ENCODE measurements around the gene CYP3A5. TPM values are rescaled to one million over a fixed set of nuclear protein-coding genes. Genes with fewer than 3 reads are reported as not detected.

The CYP3A5 gene
- total and polyA plus RNA-seq, 2 of the 8 experiments (the other 6 are each of a cell fraction or from before 2014, with no cell fraction given) = 0.06 TPM; not detected in 1

GRCh38 chr7:99719996-99720769 lies 40.4 kb upstream of the CYP3A5 start:
- no peak overlapping the region for H3K18ac ChIP-seq (ENCODE audit: extremely low read depth, low read length)
- H3K27me3 ChIP-seq (replicated peaks in 1 of 4; ENCODE audit: control insufficient read depth in 3 of 4, extremely low read depth in 1 of 4, insufficient read depth in 3 of 4, low read length in 3 of 4) = peaks cover 0 to 1% (median 0%) of the 10 kb centered on the region in 4 experiments; a peak in 1 of 7 replicates
- no peak overlapping the region for H3K4me2 ChIP-seq (ENCODE audit: insufficient read depth in 1 of 2, low read depth in 2 of 2, low read length in 2 of 2)
- H4K8ac ChIP-seq (ENCODE audit: extremely low read depth, insufficient read depth, low read length) = no peak overlapping the region
- WGBS, 2 experiments (ENCODE audit: extremely low coverage in 1 of 2, insufficient coverage in 1 of 2, insufficient read length in 1 of 2, insufficient replicate concordance in 2 of 2, low coverage in 1 of 2, low lambda C conversion rate in 2 of 2, missing lambda C conversion rate in 1 of 2) = 93% methylated on average over 4 of the region's 4 CpGs; no CpG with 5 or more reads in 1 of the 2 experiments
- no peak overlapping the region for H2BK12ac ChIP-seq (ENCODE audit: low read depth, low read length)
- H2BK5ac ChIP-seq (ENCODE audit: low read depth, low read length) = no peak overlapping the region
- H3K9ac ChIP-seq (replicated peaks in 1 of 4; ENCODE audit: extremely low read depth in 1 of 4, low read depth in 3 of 4, low read length in 3 of 4) = no peak overlapping the region
- H3K36me3 ChIP-seq (ENCODE audit: control insufficient read depth in 2 of 4, insufficient read depth in 4 of 4, low read length in 3 of 4) = no peaks in the 10 kb centered on the region
- no peak overlapping the region for H2AFZ ChIP-seq (ENCODE audit: low read length)
- H3K14ac ChIP-seq (ENCODE audit: insufficient read length) = no peak overlapping the region
- H2BK20ac ChIP-seq (ENCODE audit: low read length) = no peak overlapping the region
- no peak overlapping the region for H2AK5ac ChIP-seq (ENCODE audit: low read depth, low read length)
- no peak for DNase-seq (ENCODE audit: low read depth in 1 of 2, low spot score in 2 of 2)
- H3K27ac ChIP-seq (ENCODE audit: low read depth, low read length) = no peak overlapping the region
- no peaks in the 10 kb centered on the region for H3K9me3 ChIP-seq (ENCODE audit: insufficient read depth in 2 of 2, low read depth in 1 of 2, low read length in 1 of 2)
- CTCF ChIA-PET (ENCODE audit: partially characterized antibody) = no interaction called here
- no peak overlapping the region for H4K91ac ChIP-seq (replicated peaks; ENCODE audit: insufficient read length, low read length)
- no peak overlapping the region for H4K5ac ChIP-seq (ENCODE audit: insufficient read length, low read depth, low read length)
- no peaks in the 10 kb centered on the region for H3K79me1 ChIP-seq (ENCODE audit: low read depth, low read length)
- POLR2A ChIA-PET (ENCODE audit: partially characterized antibody) = no interaction called here
- H3K4me1 ChIP-seq (replicated peaks in 1 of 4; ENCODE audit: control insufficient read depth in 3 of 4, insufficient read depth in 4 of 4, low read length in 3 of 4) = no peaks in the 10 kb centered on the region
- H3K4me3 ChIP-seq (ENCODE audit: extremely low read depth in 1 of 4, insufficient read depth in 2 of 4, low read depth in 3 of 4, low read length in 4 of 4) = no peak overlapping the region
- no peak for FAIRE-seq
- no peak overlapping the region for H3K56ac ChIP-seq (replicated peaks; ENCODE audit: insufficient read length, low read depth, low read length)
- H2BK120ac ChIP-seq (replicated peaks; ENCODE audit: low read depth, low read length) = no peak overlapping the region
- no peak overlapping the region for H2BK15ac ChIP-seq (ENCODE audit: low read length)
- no peaks in the 10 kb centered on the region for H3K79me2 ChIP-seq (ENCODE audit: control insufficient read depth in 1 of 2, insufficient read depth in 2 of 2, low read length in 2 of 2)
- no peaks in the 10 kb centered on the region for H3K23me2 ChIP-seq (ENCODE audit: low read depth, low read length)
- H3K23ac ChIP-seq (ENCODE audit: insufficient read length) = no peak overlapping the region
- no peak overlapping the region for H3K4ac ChIP-seq (replicated peaks; ENCODE audit: insufficient read length, low read depth, low read length)
- H4K20me1 ChIP-seq (replicated peaks in 1 of 2; ENCODE audit: control insufficient read depth in 1 of 2, insufficient read depth in 2 of 2, low read length in 2 of 2) = no peaks in the 10 kb centered on the region
- no peak for TF ChIP-seq EP300 (IDR thresholded peaks at IDR 0.05; ENCODE audit: borderline replicate concordance in 1 of 2, low read depth in 2 of 2, low read length in 2 of 2)
- no peak for TF ChIP-seq POU5F1 (IDR thresholded peaks at IDR 0.05; ENCODE audit: low read depth, low read length)
- TF ChIP-seq MAFK (IDR thresholded peaks at IDR 0.05; ENCODE audit: low read depth, low read length) = no peak
- no peak for TF ChIP-seq HDAC2 (IDR thresholded peaks at IDR 0.05; ENCODE audit: borderline replicate concordance in 1 of 2, low read depth in 2 of 2, low read length in 2 of 2)
- no peak for TF ChIP-seq RFX5 (IDR thresholded peaks at IDR 0.05; ENCODE audit: borderline replicate concordance, low read depth, low read length)
- no peak for TF ChIP-seq JUN (IDR thresholded peaks at IDR 0.05; ENCODE audit: low read depth, low read length)

Measured in H1 (cell line).